ENCODE results near the gene TIAM2.
A peak's percentile ranks its signal among the peaks of the same experiment; 100 is the strongest.

Gene TIAM2

GRCh38 chr6:155056756-155057155 lies 61.6 kb downstream of the TIAM2 start:
- H3K36me3 Mint-ChIP-seq (ENCODE audit: low read depth), result peaks cover 4% of the 10 kb centered on the region

GRCh38 chr6:155061381-155061780 lies 66.3 kb downstream of the TIAM2 start:
- peaks cover 11% of the 10 kb centered on the region for H3K4me1 Mint-ChIP-seq

More at GRCh38 chr6:155056756-155057155, 61.6 kb downstream of the TIAM2 start:
- Mint-ChIP-seq H3K4me1 (peaks cover 22% of the 10 kb centered on the region), H3K27me3 (ENCODE audit: low read depth) (no peaks in the 10 kb centered on the region), H3K27ac (no peak overlapping the region), H3K9me3 (no peaks in the 10 kb centered on the region), H3K4me3 (no peak overlapping the region)
- TF ChIP-seq CTCF (IDR thresholded peaks at IDR 0.05; ENCODE audit: unreplicated experiment in 3 of 3), result no peak

GRCh38 chr6:155062866-155063341 lies 67.8 kb downstream of the TIAM2 start:
- Mint-ChIP-seq H3K4me3 (no peak overlapping the region), H3K27ac (no peak overlapping the region), H3K4me1 (peaks cover 24% of the 10 kb centered on the region), H3K9me3 (no peaks in the 10 kb centered on the region), H3K27me3 (ENCODE audit: low read depth) (no peaks in the 10 kb centered on the region), H3K36me3 (ENCODE audit: low read depth) (peaks cover 4% of the 10 kb centered on the region)
- no peak for TF ChIP-seq CTCF (IDR thresholded peaks at IDR 0.05; ENCODE audit: unreplicated experiment in 3 of 3)

More at GRCh38 chr6:155061381-155061780, 66.3 kb downstream of the TIAM2 start:
- TF ChIP-seq CTCF (IDR thresholded peaks at IDR 0.05; ENCODE audit: unreplicated experiment in 3 of 3), result no peak
- Mint-ChIP-seq H3K4me3 (no peak overlapping the region), H3K9me3 (no peaks in the 10 kb centered on the region), H3K27ac (no peak overlapping the region), H3K36me3 (ENCODE audit: low read depth) (peaks cover 4% of the 10 kb centered on the region), H3K27me3 (ENCODE audit: low read depth) (no peaks in the 10 kb centered on the region)

GRCh38 chr6:155064303-155064702 lies 69.2 kb downstream of the TIAM2 start:
- H3K27me3 Mint-ChIP-seq (ENCODE audit: low read depth), result no peaks in the 10 kb centered on the region
- no peaks in the 10 kb centered on the region for H3K9me3 Mint-ChIP-seq
- H3K4me1 Mint-ChIP-seq, result peaks cover 33% of the 10 kb centered on the region
- no peaks in the 10 kb centered on the region for H3K36me3 Mint-ChIP-seq (ENCODE audit: low read depth)
- no peak overlapping the region for H3K4me3 Mint-ChIP-seq
- peak overlapping the region in 2 of 3 experiments; percentile 19 to 63 for H3K27ac Mint-ChIP-seq
- no peak for TF ChIP-seq CTCF (IDR thresholded peaks at IDR 0.05; ENCODE audit: unreplicated experiment in 3 of 3)

GRCh38 chr6:155066361-155066760 lies 71.2 kb downstream of the TIAM2 start:
- Mint-ChIP-seq H3K36me3 (ENCODE audit: low read depth) (no peaks in the 10 kb centered on the region), H3K9me3 (no peaks in the 10 kb centered on the region), H3K27me3 (ENCODE audit: low read depth) (no peaks in the 10 kb centered on the region), H3K27ac (peak overlapping the region; percentile 96 to 99 (median 99)), H3K4me1 (peaks cover 33% of the 10 kb centered on the region), H3K4me3 (peak overlapping the region in 2 of 3 experiments; percentile 8 to 40)
- no peak for TF ChIP-seq CTCF (IDR thresholded peaks at IDR 0.05; ENCODE audit: unreplicated experiment in 3 of 3)
